Stimulated activated CD8-positive, alpha-beta memory T cell treated with anti-CD3 and anti-CD28 coated beads, Interleukin-15, amount 100 ng/mL, for 48 hours (primary cell): Measurements from ENCODE around the gene HAUS7.
"Not testable (repeated sequence)": the region's sequence is repeated elsewhere in the genome, so short reads cannot be mapped to it uniquely, and the experiment has no call there.

Experiments
- DNase-seq, 2 donors: peaks; one replicate each; pipeline ENCODE4 v3.0.0-alpha.2; 2020; ENCODE audit warnings: low read depth in 2 of 2

Gene HAUS7

DNA sequence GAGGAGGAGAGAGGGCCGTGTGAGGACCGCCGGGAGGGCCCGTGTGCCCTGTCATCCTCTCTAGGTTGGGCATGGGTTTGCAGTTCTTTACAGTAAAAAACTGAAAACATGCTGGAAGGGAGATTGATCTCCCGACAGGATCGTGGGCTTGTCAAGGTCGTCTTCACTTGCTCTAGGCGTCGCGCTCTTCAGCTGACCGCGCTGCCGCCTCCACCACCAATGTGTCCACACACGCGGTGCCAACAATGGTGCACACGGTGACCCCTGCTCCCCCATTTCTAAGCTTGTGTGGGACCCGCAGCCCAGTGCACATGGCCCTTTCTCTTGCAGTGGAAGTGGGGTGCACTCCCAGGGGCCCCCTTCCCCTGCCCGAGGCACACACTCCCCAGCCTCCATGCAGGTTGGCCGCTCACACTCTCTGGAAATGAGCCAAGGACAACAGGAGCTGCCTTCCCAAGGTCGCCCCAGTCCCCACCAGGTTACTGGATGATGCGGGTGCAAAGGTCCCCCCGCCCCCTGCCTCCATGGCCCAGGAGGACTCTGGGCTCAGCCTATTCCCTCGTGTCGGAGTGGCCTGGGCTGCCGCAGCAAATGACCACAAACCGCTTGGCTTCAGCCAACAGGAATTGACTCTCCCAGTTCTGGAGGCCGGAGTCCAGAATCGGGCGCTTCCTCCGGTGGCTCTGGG, 60.8 kb downstream of the HAUS7 start:
- DNase-seq = no peak

DNA sequence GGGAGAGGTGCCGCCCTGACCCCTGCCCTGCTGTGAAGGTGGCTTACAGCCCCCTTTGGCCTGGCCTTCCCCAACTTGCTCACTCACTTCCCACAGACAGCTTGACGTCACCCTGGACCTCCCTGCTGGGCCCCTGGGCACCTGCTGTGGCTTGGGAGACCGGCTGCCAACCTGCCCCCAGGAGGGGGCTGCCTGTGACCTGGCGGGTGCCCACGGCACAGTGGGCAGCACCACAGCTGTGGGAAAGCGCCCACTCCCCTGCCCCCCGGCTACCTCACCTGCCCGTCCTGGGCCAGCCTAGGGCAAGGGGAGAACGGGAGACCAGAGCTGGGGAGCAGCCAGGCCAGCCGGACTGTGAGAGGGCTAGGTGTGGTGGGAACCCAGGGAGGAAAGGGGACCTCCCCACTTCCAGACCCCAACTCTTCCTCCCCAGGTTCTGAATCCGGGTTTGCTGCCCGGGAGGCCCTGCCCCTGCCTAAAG, 61.5 kb downstream of the HAUS7 start:
- no peak for DNase-seq

DNA sequence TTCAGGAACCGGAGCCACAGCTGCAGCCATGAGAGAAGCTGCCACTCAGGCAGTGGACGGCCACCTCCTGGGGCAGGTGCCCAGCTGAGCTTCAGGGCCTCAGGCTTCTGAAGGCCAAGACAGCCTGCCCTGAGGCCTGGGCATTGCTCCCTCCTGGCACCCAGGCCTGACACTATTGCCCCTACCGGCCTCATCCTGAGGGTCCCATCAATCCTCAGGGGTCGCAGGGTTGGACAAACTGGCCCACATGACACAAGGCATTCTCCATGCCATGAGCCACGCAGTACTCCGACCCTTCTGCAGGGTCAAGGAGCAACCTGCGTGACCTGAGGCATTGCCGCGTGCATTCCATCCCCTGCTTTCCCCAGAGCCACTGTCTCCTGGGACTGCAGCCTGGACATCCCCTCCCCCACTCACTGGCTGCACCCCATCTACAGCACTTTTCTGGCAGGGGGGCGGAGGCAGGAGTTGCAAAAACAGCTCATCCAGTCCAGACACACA, 62.1 kb downstream of the HAUS7 start:
- no peak for DNase-seq

DNA sequence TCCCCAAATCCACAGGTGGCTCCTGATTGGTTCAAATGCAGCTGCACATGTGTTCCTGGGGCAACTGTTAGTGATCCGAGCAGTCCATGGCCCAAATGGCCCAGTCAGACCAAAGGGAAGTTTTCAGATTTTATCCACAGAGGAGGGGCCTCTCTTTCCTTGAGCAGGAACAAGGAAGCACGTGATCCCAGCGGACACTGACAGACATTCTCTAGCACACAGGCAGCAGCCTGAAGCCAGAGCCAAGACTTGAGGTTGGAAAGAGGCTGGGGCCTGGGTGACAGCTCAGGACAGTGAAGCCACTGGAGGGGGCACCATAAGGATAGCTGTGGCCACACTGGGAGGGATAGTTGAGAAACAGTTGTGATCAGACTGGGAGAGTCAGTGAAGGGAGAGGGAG, 62.6 kb downstream of the HAUS7 start:
- DNase-seq = no peak

DNA sequence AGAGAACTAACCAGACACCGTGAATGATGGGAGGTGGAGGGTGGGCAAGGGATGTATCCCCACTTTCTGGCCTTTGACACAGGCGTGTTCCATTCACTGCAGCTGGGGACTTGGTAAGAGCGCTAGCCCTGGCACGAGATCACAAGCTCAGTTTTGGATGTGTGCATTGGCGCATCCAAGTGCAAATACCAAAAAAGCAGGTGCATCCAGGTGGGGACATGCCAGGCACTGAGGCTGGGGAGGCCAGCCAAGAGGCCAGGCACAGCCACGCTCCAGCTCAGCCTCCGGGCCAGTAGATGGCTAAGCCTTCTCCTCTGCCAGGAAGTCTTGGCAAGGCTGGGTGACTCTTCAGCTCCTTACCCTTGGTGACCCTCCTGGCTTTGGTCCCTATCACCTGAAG, 63.5 kb downstream of the HAUS7 start:
- no peak for DNase-seq

DNA sequence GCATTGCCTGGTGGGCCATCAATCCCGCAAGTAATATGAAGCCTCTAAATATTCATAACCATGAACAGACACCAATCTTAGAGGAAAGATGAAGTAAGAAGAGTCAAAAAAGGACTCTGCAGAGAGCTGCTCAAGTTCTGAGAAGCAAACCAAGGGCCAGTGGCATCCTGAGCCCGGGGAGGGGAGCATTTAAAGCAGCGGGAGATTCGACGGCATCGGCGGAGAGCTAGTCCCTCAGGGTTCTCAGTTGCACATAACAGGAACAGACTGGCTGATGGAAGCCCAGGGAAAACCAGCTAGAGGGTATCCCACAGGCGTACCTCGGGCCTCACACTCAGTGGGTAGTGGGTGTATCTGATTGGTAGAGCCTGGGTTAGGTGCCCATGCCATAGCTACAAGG, 64.4 kb downstream of the HAUS7 start:
- DNase-seq = no peak

DNA sequence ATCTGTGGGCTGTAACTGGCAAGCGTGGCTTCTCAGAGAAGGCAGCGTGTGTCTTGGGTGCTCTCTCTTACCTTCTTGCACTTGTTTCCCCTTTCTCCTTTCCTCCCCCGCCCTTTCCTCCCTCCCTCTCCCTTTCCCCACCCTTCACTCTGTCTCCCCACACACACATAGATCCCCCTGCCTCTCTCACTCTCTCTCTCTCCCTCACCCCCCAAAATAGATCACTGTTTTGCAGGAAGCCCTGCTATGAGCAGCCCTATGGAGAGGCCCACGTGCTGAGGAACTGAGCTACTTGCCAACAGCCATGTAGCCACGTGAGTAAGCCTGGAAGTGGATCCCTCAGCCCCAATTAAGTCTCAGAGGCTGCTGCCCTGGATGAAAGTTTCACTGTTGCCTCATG, 65.0 kb downstream of the HAUS7 start:
- no peak for DNase-seq

DNA sequence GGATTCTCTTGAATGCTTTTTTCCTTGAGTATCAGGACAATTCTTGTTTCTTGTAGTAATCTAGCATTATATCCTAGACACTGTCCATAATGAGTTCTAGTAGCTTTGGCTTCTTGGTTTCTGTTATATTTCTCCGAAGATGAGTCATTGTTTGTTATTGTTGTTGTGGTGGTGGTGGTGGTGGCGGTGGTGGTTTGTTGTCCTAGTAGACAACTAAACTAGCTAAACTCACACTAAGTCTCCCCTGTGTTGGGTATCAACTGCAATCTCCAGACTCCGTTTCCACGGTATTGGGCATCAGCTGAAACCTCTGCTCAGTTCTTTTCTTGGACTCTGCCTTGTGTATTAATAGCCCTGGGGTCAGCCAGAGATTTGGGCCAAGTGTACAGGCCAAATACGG, 66.0 kb downstream of the HAUS7 start:
- not testable (repeated sequence) for DNase-seq

DNA sequence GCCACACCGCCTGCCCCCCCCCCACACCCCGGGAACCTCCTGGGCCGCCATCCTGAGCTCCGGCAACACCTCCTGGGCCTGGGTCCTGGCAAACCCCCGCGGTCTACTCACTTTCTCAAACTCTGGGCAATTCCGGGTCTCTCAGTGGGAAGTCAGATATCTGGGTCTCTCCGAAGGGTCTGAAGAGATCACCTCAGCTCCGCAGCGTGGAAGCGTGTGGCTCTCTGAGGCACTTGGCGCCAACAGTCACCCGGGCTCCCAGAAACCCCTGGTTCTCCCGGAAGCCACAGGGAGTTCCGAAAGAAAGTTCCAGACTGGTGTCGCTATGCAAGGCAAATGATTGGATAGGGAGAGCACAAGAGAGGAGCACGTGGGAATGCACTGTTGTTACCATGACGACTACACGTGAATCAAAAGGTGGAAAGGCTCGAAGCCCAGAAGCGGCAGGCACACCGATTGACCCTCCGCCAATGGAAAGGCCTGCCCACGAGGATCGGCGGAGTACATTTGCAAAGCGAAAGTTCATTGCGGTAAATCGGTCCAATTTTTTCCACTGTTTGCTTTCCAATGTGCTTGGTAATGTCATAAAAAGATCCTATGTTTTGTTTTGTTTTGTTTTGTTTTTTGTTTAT, 69.1 kb downstream of the HAUS7 start, which contains the start of gene PNMA6E:
TSS of gene PNMA6E (minus strand) at position 218 of the 632 bp plus-strand sequence. CDS start 2,501 bp downstream, outside the sequence.
- no peak for DNase-seq

DNA sequence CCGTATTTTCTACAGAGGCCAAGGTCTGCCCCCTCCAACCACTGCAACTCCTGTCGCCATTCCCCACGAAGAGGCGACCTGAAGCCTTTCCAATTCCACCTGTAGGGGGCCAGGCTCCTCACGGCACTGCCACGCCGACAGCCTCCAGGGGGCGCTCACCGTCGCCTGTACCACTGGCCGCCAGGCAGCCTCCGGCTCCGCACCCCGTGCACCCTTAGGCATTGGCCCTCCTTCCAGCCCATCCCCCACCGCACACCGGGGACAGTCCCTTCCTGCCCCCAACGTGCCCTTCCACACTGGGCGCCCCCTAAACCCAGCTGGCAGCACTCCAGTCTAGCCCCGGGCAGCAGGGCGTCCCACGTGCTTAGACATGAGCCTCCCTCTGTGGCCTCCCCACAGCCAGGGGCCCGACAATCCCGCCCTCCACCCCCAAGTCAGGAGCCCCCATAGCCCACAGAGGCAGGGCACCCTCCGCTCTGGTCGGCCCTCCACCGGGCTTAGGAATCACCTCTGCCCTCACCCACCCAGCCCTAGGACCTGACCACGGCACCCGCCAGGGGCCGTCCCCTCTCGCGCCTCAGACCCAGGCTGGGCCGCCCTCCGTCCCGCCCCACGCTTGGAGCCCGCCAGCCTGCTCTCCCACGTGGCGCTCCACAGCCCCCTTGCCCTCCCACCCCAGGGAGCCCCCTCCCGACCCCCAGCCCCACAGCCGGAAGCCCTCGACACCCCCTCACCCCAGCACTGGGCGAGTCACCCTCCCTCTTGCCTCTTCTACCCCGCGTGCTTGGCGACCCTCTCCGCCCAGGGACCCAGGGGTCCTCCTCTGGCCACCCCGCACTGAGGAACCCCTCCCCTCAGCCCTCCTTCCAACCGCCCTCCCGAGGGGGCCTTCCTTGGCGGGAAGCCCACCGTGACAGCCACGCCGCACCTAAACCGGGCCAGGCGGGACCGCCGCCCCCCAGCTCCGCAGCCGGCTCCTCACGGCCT, 69.9 kb downstream of the HAUS7 start:
- DNase-seq = peak; percentile 28 to 38

DNA sequence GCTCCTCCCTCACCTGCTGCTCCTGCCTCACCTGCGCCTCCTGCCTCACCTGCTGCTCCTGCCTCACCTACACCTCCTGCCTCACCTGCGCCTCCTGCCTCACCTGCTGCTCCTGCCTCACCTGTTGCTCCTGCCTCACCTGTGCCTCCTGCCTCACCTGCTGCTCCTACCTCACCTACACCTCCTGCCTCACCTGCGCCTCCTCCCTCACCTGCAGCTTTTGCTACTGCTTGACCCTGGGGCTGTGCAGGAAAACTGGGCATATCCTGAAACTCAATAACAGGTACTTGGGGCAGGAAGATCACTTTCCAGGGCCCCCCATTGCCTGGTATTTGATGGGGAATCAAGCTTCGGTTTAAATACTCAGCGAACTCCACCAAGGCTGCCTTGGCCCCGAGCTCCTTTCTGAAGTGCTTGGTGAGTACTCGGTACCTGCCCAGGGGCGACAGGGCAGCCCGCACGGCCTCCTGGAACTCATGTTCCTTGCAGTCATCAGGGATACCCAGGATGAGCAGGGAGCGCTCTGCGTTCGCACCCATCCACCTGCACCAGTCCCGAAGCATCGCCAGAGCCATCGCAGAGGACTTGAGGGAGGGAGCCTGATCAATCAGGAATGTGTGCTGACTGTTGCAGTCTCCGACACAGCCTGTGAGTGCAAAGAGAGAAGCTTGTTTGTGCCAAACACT, 72.0 kb downstream of the HAUS7 start:
- no peak for DNase-seq
